Measurements from ENCODE around the gene DDX24.

- TF ChIP-seq CTCF (IDR thresholded peaks at IDR 0.05) (no peak), EP300 (IDR thresholded peaks at IDR 0.05) (no peak), POLR2A (IDR thresholded peaks at IDR 0.05) (no peak)
Observed at GRCh38 chr14:94111276-94112095, 30.5 kb upstream of the DDX24 start.

All from suprapubic skin (tissue), 3 donors.